DMS 273 treated with DMSO at 0.1 percent for 48 hours (cell line): ENCODE data around the gene RBM19.
"Not testable (repeated sequence)": the region's sequence is repeated elsewhere in the genome, so short reads cannot be mapped to it uniquely, and the experiment has no call there.

Experiments
- DNase-seq: peaks from one replicate; lab custom pipeline; 2025; lab: John Stamatoyannopoulos, UW

The RBM19 gene

GRCh38 chr12:113831476-113831875, 134.6 kb downstream of the RBM19 start:
- no peak for DNase-seq

GRCh38 chr12:113831016-113831415, 135.1 kb downstream of the RBM19 start:
- DNase-seq, result no peak

GRCh38 chr12:113829212-113829611, 136.9 kb downstream of the RBM19 start:
- DNase-seq, result no peak

GRCh38 chr12:113827539-113828114, 138.5 kb downstream of the RBM19 start:
- DNase-seq, result no peak

GRCh38 chr12:113826805-113827538, 139.2 kb downstream of the RBM19 start:
- DNase-seq, result no peak

- DNase-seq, result no peak
These were observed 140.4 kb downstream of the RBM19 start for GRCh38 chr12:113825705-113826104.

- no peak for DNase-seq
These were observed 142.3 kb downstream of the RBM19 start for GRCh38 chr12:113823816-113824215.

GRCh38 chr12:113823016-113823415, 143.1 kb downstream of the RBM19 start:
- DNase-seq, result no peak

- DNase-seq, result no peak
These were observed 145.3 kb downstream of the RBM19 start for GRCh38 chr12:113820842-113821241.

- no peak for DNase-seq
These were observed 145.8 kb downstream of the RBM19 start for GRCh38 chr12:113820309-113820708.

GRCh38 chr12:113819495-113819894, 146.6 kb downstream of the RBM19 start:
- no peak for DNase-seq

GRCh38 chr12:113818833-113819232, 147.3 kb downstream of the RBM19 start:
- peak; percentile 11 for DNase-seq

- DNase-seq, result peak; percentile 69
These were observed 147.8 kb downstream of the RBM19 start for GRCh38 chr12:113818283-113818682.

GRCh38 chr12:113816866-113817265, 149.3 kb downstream of the RBM19 start:
- DNase-seq, result no peak

GRCh38 chr12:113815031-113815430, 151.1 kb downstream of the RBM19 start:
- DNase-seq, result no peak

GRCh38 chr12:113813229-113813541, 152.9 kb downstream of the RBM19 start:
- no peak for DNase-seq

- no peak for DNase-seq
These were observed 153.5 kb downstream of the RBM19 start for GRCh38 chr12:113812411-113813228.

- not testable (repeated sequence) for DNase-seq
These were observed 156.5 kb downstream of the RBM19 start for GRCh38 chr12:113809462-113810220.

GRCh38 chr12:113808095-113808951, 157.8 kb downstream of the RBM19 start:
- DNase-seq, result no peak

- no peak for DNase-seq
These were observed 160.5 kb downstream of the RBM19 start for GRCh38 chr12:113805673-113806072.

- DNase-seq, result no peak
These were observed 161.0 kb downstream of the RBM19 start for GRCh38 chr12:113804961-113805600.
